GM12878 (cell line): Measurements from ENCODE around the gene PAPPA.

Experiments
- CBX5 ChIP-seq: sonication (generic); IDR thresholded peaks from 2 replicates; pipeline ENCODE4 v1.6.1; 2016; ENCODE audit warnings: low read depth, moderate library complexity, mild to moderate bottlenecking, inconsistent platforms
- PKNOX1 ChIP-seq: fragments of 450-650 bp; IDR thresholded peaks from 2 replicates; pipeline ENCODE4 v1.6.1; 2016; ENCODE audit warnings: mild to moderate bottlenecking
- SP1 ChIP-seq: IDR thresholded peaks from one replicate; pipeline ENCODE4 v1.6.1; 2011; ENCODE audit warnings: low read depth, low read length
- TF ChIP-seq, protein P1 (sequence below), 3 experiments: IDR thresholded peaks in 2 of 3; conservative IDR thresholded peaks in 1 of 3; 2 replicates each; pipeline ENCODE4 v1.5.1; 2011; ENCODE audit warnings: low read depth in 3 of 3, low read length in 3 of 3, mild to moderate bottlenecking in 3 of 3, control low read depth in 2 of 3, moderate library complexity in 2 of 3, inconsistent platforms in 1 of 3, mixed read lengths in 1 of 3; ENCODE audit not compliant: control insufficient read depth in 2 of 3, insufficient read depth in 1 of 3; ENCODE audit errors: extremely low read depth in 1 of 3

- TF ChIP-seq SP1 (no peak), CBX5 (no peak), PKNOX1 (no peak)
- TF ChIP-seq, protein P1, sequence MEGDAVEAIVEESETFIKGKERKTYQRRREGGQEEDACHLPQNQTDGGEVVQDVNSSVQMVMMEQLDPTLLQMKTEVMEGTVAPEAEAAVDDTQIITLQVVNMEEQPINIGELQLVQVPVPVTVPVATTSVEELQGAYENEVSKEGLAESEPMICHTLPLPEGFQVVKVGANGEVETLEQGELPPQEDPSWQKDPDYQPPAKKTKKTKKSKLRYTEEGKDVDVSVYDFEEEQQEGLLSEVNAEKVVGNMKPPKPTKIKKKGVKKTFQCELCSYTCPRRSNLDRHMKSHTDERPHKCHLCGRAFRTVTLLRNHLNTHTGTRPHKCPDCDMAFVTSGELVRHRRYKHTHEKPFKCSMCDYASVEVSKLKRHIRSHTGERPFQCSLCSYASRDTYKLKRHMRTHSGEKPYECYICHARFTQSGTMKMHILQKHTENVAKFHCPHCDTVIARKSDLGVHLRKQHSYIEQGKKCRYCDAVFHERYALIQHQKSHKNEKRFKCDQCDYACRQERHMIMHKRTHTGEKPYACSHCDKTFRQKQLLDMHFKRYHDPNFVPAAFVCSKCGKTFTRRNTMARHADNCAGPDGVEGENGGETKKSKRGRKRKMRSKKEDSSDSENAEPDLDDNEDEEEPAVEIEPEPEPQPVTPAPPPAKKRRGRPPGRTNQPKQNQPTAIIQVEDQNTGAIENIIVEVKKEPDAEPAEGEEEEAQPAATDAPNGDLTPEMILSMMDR (IDR thresholded peaks at IDR 0.05 in 2 of 3, conservative IDR thresholded peaks at IDR 0.05 in 1 of 3; ENCODE audit: control insufficient read depth in 2 of 3, extremely low read depth in 1 of 3, insufficient read depth in 1 of 3, low read depth in 3 of 3, low read length in 3 of 3) = no peak
Measured at GRCh38 chr9:116361547-116361946, 208.0 kb downstream of the PAPPA start.
